Caco-2 (cell line): ENCODE results near the gene PKHD1. TPM values are rescaled to one million over a fixed set of nuclear protein-coding genes. Genes with fewer than 3 reads are reported as not detected.
A peak's percentile ranks its signal among the peaks of the same experiment; 100 is the strongest.

Experiments used
- BruUV-seq: library from RNA; stranded (reverse); fragments of 400-500 nt; replicated peaks from 2 replicates; lab custom pipeline; 2021; lab: Mats Ljungman, UMichigan
- CTCF ChIA-PET: fragments of 300-600 bp; sonication (Branson Sonifier 250); formaldehyde crosslinking; loops from one replicate; lab custom pipeline; 2022; ENCODE audit warnings: antibody characterized with exemption; lab: Charles Lee
- POLR2A ChIA-PET: fragments of 300-600 bp; sonication (Branson Sonifier 250); formaldehyde crosslinking; loops from one replicate; lab custom pipeline; 2022; ENCODE audit warnings: antibody characterized with exemption; lab: Charles Lee
- DNase-seq, 2 experiments: peaks; one replicate each; pipeline versions ENCODE4 v3.0.0 to v3.0.0-alpha.2; 2020 to 2022
- H3K27me3 ChIP-seq: replicated peaks from 2 replicates; pipeline ENCODE4 v1.6.0; 2011; ENCODE audit warnings: low read length; ENCODE audit not compliant: control insufficient read depth, insufficient read depth
- H3K36me3 ChIP-seq: 2 replicates; pipeline ENCODE4 v1.5.1; 2011; ENCODE audit warnings: low read length; ENCODE audit not compliant: control insufficient read depth, insufficient read depth
- H3K4me1 ChIP-seq: fragments of 250-450 bp; sonication (Bioruptor Pico); 2 replicates; pipeline ENCODE4 v1.5.1; 2020; ENCODE audit warnings: mild to moderate bottlenecking
- H3K4me3 ChIP-seq: 2 replicates; pipeline ENCODE4 v1.5.1; 2011; ENCODE audit warnings: low read depth, mild to moderate bottlenecking, control low read depth, low read length
- H3K9me3 ChIP-seq: fragments of 250-450 bp; sonication (Bioruptor Pico); 2 replicates; pipeline ENCODE4 v1.5.1; 2020; ENCODE audit warnings: mild to moderate bottlenecking, moderate library complexity
- H3K27ac Mint-ChIP-seq: one replicate; pipeline ENCODE4 v1.8.0; 2022; ENCODE audit warnings: mixed read lengths; ENCODE audit not compliant: unreplicated experiment
- H3K27me3 Mint-ChIP-seq: one replicate; pipeline ENCODE4 v1.8.0; 2022; ENCODE audit warnings: mixed read lengths; ENCODE audit not compliant: insufficient read depth, unreplicated experiment
- H3K36me3 Mint-ChIP-seq: one replicate; pipeline ENCODE4 v1.8.0; 2022; ENCODE audit warnings: mild to moderate bottlenecking, mixed read lengths; ENCODE audit not compliant: insufficient read depth, unreplicated experiment
- H3K4me1 Mint-ChIP-seq: one replicate; pipeline ENCODE4 v1.8.0; 2022; ENCODE audit warnings: low read depth, mixed read lengths; ENCODE audit not compliant: unreplicated experiment
- H3K4me3 Mint-ChIP-seq: one replicate; pipeline ENCODE4 v1.8.0; 2022; ENCODE audit warnings: mild to moderate bottlenecking, moderate library complexity, mixed read lengths; ENCODE audit not compliant: unreplicated experiment
- H3K9me3 Mint-ChIP-seq: one replicate; pipeline ENCODE4 v1.8.0; 2022; ENCODE audit warnings: mixed read lengths; ENCODE audit not compliant: unreplicated experiment
- CTCF ChIP-seq, 2 experiments: fragments of 200-600 bp in 1 of 2; IDR thresholded peaks; 1 replicate in 1 of 2; 2 replicates in 1 of 2; pipeline versions ENCODE4 v1.5.1 to v1.8.0; 2011 to 2022; ENCODE audit warnings: antibody characterized with exemption in 1 of 2, control low read depth in 1 of 2, inconsistent platforms in 1 of 2, low read depth in 1 of 2, low read length in 1 of 2, mild to moderate bottlenecking in 1 of 2, moderate library complexity in 1 of 2; ENCODE audit not compliant: insufficient read depth in 1 of 2, severe bottlenecking in 1 of 2, unreplicated experiment in 1 of 2
- intact Hi-C: fragments of 100-400 bp; cut with micrococcal nuclease; formaldehyde crosslinking; loops from one replicate; pipeline ENCODE4 v1.10.0; 2022; ENCODE audit not compliant: unreplicated experiment
- total RNA-seq: library from RNA; stranded (reverse); gene quantifications from 2 replicates; pipeline ENCODE4 v1.2.3, GENCODE V29; 2022

The PKHD1 gene
- total RNA-seq, 1 experiment from 2014 or later, result 3.3 TPM

- BruUV-seq, result no TSS peak
- CTCF ChIA-PET, result interaction anchor here (0.9 kb wide), 1 partner anchor 63 kb away, joined by 3 read pairs; no protein-coding TSS in a partner anchor
- H3K27me3 ChIP-seq, result no peaks in the 10 kb centered on the region
- no peak overlapping the region for H3K4me3 Mint-ChIP-seq
- no peak overlapping the region for H3K27ac Mint-ChIP-seq
- POLR2A ChIA-PET, result interaction anchor here (0.6 kb wide), 1 partner anchor 64 kb away, joined by 3 read pairs; no protein-coding TSS in a partner anchor
- no peak for DNase-seq
- H3K36me3 ChIP-seq, result no peaks in the 10 kb centered on the region
- no peaks in the 10 kb centered on the region for H3K9me3 ChIP-seq
- no peaks in the 10 kb centered on the region for H3K27me3 Mint-ChIP-seq
- intact Hi-C loops, result no loop called here
- no peak for TF ChIP-seq CTCF (IDR thresholded peaks at IDR 0.05; ENCODE audit: insufficient read depth in 1 of 2, low read depth in 1 of 2, low read length in 1 of 2, severe bottlenecking in 1 of 2, unreplicated experiment in 1 of 2)
- peaks cover 8% of the 10 kb centered on the region for H3K4me1 ChIP-seq
- no peaks in the 10 kb centered on the region for H3K9me3 Mint-ChIP-seq
- no peaks in the 10 kb centered on the region for H3K36me3 Mint-ChIP-seq
- H3K4me1 Mint-ChIP-seq, result peaks cover 7% of the 10 kb centered on the region
- H3K4me3 ChIP-seq, result no peak overlapping the region
These were observed 62.9 kb downstream of the PKHD1 start for GRCh38 chr6:52024451-52025068.

- no TSS peak for BruUV-seq
- H3K27ac Mint-ChIP-seq, result no peak overlapping the region
- Histone ChIP-seq H3K4me3 (no peak overlapping the region), H3K36me3 (no peaks in the 10 kb centered on the region), H3K4me1 (peaks cover 15% of the 10 kb centered on the region), H3K9me3 (no peaks in the 10 kb centered on the region), H3K27me3 (no peaks in the 10 kb centered on the region)
- no peak for DNase-seq
- H3K36me3 Mint-ChIP-seq, result no peaks in the 10 kb centered on the region
- TF ChIP-seq CTCF (IDR thresholded peaks at IDR 0.05; ENCODE audit: insufficient read depth in 1 of 2, low read depth in 1 of 2, low read length in 1 of 2, severe bottlenecking in 1 of 2, unreplicated experiment in 1 of 2), result no peak
- ChIA-PET CTCF (interaction anchor here (1.1 kb wide), 1 partner anchor 18 kb away, joined by 3 read pairs; no protein-coding TSS in a partner anchor), POLR2A (no interaction called here)
- no peaks in the 10 kb centered on the region for H3K9me3 Mint-ChIP-seq
- H3K4me3 Mint-ChIP-seq, result no peak overlapping the region
- intact Hi-C loops, result no loop called here
- no peaks in the 10 kb centered on the region for H3K27me3 Mint-ChIP-seq
- peaks cover 12% of the 10 kb centered on the region for H3K4me1 Mint-ChIP-seq
These were observed 64.7 kb downstream of the PKHD1 start for GRCh38 chr6:52022675-52023074.

- Mint-ChIP-seq H3K27ac (no peak overlapping the region), H3K36me3 (no peaks in the 10 kb centered on the region), H3K27me3 (no peaks in the 10 kb centered on the region), H3K4me1 (peaks cover 12% of the 10 kb centered on the region), H3K4me3 (no peak overlapping the region), H3K9me3 (no peaks in the 10 kb centered on the region)
- Histone ChIP-seq H3K36me3 (no peaks in the 10 kb centered on the region), H3K27me3 (no peaks in the 10 kb centered on the region), H3K9me3 (no peaks in the 10 kb centered on the region), H3K4me1 (peaks cover 15% of the 10 kb centered on the region), H3K4me3 (no peak overlapping the region)
- POLR2A ChIA-PET, result no interaction called here
- BruUV-seq, result no TSS peak
- peak; percentile 55 to 78 for TF ChIP-seq CTCF (IDR thresholded peaks at IDR 0.05; ENCODE audit: insufficient read depth in 1 of 2, low read depth in 1 of 2, low read length in 1 of 2, severe bottlenecking in 1 of 2, unreplicated experiment in 1 of 2)
- DNase-seq, result peak in 1 of 2 experiments; percentile 21
- intact Hi-C loops, result loop anchor here (1.0 kb wide), 4 partner anchors 62 to 1205 kb away; no protein-coding TSS in a partner anchor
- CTCF ChIA-PET, result interaction anchor here (0.7 to 1.2 kb wide), 2 partner anchors 61 to 1502 kb away, joined by 4 to 6 read pairs; no protein-coding TSS in a partner anchor
These were observed 66.4 kb downstream of the PKHD1 start for GRCh38 chr6:52020945-52021570.
